Right ventricle myocardium superior (tissue), 1 donor: ENCODE data around the gene SND1. TPM values are rescaled to one million over a fixed set of nuclear protein-coding genes. Genes with fewer than 3 reads are reported as not detected.

Source experiments
- ATAC-seq: fragments of 200-7000 bp; cut with Tn5 transposase; one replicate; pipeline ENCODE4 v1.9.1; 2020; ENCODE audit warnings: mild to moderate bottlenecking; ENCODE audit not compliant: poor library complexity
- DNase-seq: peaks from one replicate; pipeline ENCODE4 v3.0.0-alpha.2; 2020
- intact Hi-C: fragments of 100-400 bp; cut with DNase I; formaldehyde crosslinking; loops from one replicate; pipeline ENCODE4 v1.11.2; 2022
- total RNA-seq: library from RNA; stranded (reverse); fragmentation: NEBNext Ultra II Directional; extraction: Animal tissue kit (Norgen Biotek cat#: 25700); gene quantifications from one replicate; pipeline ENCODE4 v1.2.1, GENCODE V29; 2021
- donor health status: DM: no; HTN: yes; CAD: no; lungs with severe emphysema.

SND1 gene
- total RNA-seq, 1 donor from 2014 or later: 81.9 TPM

- intact Hi-C loops: no loop called here
- DNase-seq (no peak), ATAC-seq (no peak)
Measured at GRCh38 chr7:128025380-128025779, 373.4 kb downstream of the SND1 start.

DNA sequence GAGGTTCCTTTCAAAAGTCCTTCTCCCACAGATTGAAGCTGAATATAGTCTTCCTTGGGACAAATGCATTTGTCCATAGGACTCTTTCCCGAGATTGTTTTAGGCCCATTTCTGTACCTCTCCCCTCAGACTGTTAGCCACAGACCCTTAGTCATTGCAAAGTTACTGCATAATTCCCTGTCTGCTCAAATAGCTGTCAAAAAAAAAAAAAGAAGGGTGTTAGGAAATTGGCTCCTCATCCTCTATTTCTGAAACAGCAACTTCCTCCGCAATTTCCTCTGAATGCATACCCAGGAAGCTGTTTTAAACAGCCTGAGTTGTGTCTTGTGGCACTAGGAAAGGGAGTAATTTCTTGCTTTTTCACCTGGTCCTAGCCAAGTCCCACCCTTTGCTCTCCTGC, 373.8 kb downstream of the SND1 start:
- intact Hi-C loops: no loop called here
- ATAC-seq (no peak), DNase-seq (no peak)

DNA sequence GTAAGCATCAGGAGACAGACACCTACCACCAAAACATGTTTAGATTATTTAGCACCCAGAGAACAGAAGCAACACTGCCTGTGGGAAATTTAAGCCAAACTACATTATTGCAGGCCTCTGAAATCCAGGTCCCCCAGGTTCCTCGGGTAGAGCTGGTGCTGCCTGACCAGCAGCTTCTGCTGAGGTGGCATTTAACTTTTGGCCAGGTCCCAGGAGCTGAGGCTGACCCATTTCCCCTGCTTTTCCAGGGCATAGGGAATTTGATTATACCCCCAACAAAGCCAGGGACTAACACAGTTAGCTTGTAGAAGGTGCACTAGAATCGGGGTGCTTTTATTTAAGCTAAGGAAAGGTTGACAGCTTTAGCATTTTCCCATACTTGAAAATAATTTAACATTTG, 374.6 kb downstream of the SND1 start:
- intact Hi-C loops: no loop called here
- no peak for ATAC-seq
- no peak for DNase-seq

- no peak for ATAC-seq
- intact Hi-C loops: no loop called here
- DNase-seq: no peak
Measured at GRCh38 chr7:128027485-128027980, 375.5 kb downstream of the SND1 start.

- no peak for DNase-seq
- intact Hi-C loops: no loop called here
- no peak for ATAC-seq
Measured at GRCh38 chr7:128029405-128029995, 377.5 kb downstream of the SND1 start.

- ATAC-seq: no peak
- intact Hi-C loops: no loop called here
- DNase-seq: no peak
Measured at GRCh38 chr7:128030263-128030653, 378.3 kb downstream of the SND1 start.

DNA sequence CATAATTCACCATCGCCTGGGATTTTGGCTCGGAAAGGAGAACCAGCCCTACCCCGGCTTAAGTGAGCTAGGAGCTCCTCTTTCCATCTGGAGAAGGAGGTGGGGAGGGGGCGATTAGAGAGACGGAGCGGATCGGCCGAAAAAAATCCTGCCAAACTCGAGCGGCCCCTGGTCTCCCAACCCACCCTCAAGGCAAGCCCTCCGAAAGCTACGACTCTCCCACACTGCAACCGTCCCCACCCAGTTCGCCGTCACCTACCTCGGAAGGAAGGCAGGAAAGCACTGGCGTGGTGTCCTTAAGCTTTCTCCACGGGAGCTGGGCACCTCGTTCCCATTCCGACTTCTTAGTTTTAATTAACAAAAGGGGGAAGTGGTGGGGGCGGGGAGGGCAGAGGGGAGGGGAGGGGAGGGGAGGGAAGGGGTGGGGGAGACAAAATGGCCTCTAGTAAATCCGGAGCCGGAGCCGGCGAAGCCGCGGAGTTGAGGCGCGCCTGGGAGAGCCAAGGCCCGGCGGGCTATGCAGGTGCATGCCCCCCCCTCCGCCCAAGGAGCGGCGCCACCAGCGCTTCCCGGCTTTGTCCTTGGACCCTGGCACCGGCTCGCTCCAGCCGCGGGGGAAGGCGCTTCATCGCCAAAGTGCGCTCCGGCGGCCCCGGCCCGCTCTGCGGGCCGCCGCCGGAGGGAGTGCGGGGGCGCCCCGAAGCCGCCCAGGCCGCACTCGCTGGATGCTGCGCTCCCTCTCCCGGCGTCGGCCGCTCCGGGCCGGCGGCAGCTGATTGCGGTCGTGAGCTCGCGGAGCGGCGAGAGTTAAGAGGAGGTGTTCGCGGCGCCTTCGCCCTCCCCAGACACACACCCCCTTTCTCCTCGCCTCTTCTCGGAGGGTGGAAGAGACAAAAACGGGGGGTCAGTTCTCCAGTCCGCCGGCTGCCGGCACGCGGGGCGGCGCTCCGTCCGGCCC, 378.9 kb downstream of the SND1 start, which contains the start of gene LRRC4:
TSS of gene LRRC4 (minus strand) at position 784 of the 958 bp plus-strand sequence. CDS start 797 bp downstream, outside the sequence.
- intact Hi-C loops: no loop called here
- DNase-seq: peak; percentile 60
- peak; percentile 51 for ATAC-seq

DNA sequence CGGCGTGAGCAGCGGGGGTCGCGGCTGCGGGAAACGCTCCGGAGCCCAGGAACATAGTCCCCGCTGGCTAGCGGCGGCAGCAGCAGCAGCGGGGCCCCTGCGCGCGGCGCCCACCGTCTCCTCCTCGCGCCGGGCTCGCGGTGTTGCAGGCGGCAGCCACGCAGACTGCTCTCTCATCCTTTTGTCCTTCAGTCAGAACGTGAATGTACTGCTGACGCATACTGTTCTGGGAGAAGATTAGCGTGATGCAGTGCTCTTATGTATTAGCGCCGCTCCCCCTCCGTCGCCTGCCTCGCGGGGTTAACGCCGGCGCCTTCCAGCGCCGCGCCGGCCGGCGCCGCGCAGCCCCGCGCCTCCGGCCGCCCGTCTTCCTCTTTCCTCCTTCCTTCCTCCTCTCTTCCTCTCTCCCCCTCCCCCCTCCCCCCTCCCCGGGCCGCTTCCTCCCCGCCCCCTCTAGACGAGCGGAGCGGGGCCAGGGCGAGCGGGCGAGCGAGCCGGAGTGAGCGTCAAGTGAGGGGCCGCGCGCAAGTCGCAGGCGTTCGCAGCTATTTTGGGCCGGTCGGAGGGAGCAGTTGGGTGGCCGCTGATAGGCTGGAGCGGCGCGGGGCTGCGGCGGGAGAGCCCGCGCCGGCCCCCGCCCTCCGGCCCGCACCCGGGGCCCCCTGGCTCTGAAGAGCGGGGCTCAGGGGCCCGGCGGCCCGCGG, 380.1 kb downstream of the SND1 start:
- ATAC-seq: peak; percentile 74
- DNase-seq: peak; percentile 61
- intact Hi-C loops: no loop called here

GRCh38 chr7:128032605-128033235, 380.7 kb downstream of the SND1 start:
- intact Hi-C loops: no loop called here
- DNase-seq (peak; percentile 50), ATAC-seq (peak; percentile 21)

- intact Hi-C loops: no loop called here
- no peak for ATAC-seq
- no peak for DNase-seq
Measured at GRCh38 chr7:128033246-128033645, 381.3 kb downstream of the SND1 start.

DNA sequence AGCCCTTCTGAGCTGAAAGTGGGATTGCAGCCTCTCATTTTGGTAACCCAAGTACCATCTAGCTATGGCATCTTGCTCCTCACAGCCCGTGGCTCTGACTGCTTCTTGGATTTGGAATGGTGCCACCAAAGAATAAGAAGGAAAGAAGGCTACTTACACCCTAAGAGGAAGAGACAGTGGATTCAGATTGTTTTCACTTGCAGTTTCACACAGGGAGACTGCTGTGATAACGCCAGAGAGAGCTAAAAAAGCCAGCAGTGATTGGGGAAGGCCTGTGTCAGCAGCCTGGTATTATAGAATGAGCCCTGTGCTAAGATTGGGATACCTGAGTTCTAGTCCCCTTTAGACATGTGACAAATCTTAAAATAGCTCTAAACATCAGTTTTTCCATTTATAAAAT, 382.8 kb downstream of the SND1 start:
- intact Hi-C loops: no loop called here
- DNase-seq (no peak), ATAC-seq (no peak)

- ATAC-seq (no peak), DNase-seq (no peak)
- intact Hi-C loops: no loop called here
Measured at GRCh38 chr7:128035712-128036111, 383.7 kb downstream of the SND1 start.

GRCh38 chr7:128036226-128036940, 384.4 kb downstream of the SND1 start:
- intact Hi-C loops: no loop called here
- no peak for DNase-seq
- ATAC-seq: no peak

- DNase-seq (no peak), ATAC-seq (no peak)
- intact Hi-C loops: no loop called here
Measured at GRCh38 chr7:128037081-128037480, 385.1 kb downstream of the SND1 start.

- DNase-seq: no peak
- ATAC-seq: no peak
- intact Hi-C loops: no loop called here
Measured at GRCh38 chr7:128037880-128038619, 386.1 kb downstream of the SND1 start.

DNA sequence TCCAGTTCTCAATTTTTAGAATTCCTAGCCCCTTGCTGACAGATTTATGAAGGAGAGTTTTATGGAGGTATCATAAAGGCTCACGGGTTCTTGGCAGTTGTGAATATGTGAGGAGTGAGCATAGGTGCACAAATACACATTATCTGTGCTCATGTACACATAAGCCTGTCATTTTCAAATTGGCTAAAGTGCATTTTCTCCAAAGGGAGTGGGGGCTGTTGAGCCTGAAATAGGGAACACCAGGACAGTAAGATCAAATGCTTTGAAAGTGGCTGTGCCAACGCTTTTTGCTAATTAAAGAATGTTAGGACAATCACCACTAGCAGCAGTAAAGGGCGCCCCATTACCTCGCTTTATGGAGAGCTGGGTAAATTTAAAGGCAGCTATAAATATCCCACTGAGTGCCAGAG, 387.6 kb downstream of the SND1 start:
- intact Hi-C loops: no loop called here
- DNase-seq: no peak
- no peak for ATAC-seq

GRCh38 chr7:128040205-128040604, 388.2 kb downstream of the SND1 start:
- ATAC-seq (no peak), DNase-seq (no peak)
- intact Hi-C loops: no loop called here

GRCh38 chr7:128041203-128041602, 389.2 kb downstream of the SND1 start:
- ATAC-seq (no peak), DNase-seq (no peak)
- intact Hi-C loops: no loop called here
